Measurements from ENCODE around the gene ZBTB7B.

The ZBTB7B gene

GRCh38 chr1:155040358-155041093 lies 37.9 kb downstream of the ZBTB7B start:
- no peak for DNase-seq

GRCh38 chr1:155042789-155043188 lies 40.2 kb downstream of the ZBTB7B start:
- no peak for DNase-seq

- DNase-seq, result no peak
These were observed 40.7 kb downstream of the ZBTB7B start for GRCh38 chr1:155043301-155043702.

- no peak for DNase-seq
These were observed 41.2 kb downstream of the ZBTB7B start for GRCh38 chr1:155043793-155044192.

- no peak for DNase-seq
These were observed 41.8 kb downstream of the ZBTB7B start for GRCh38 chr1:155044365-155044764.

DNA sequence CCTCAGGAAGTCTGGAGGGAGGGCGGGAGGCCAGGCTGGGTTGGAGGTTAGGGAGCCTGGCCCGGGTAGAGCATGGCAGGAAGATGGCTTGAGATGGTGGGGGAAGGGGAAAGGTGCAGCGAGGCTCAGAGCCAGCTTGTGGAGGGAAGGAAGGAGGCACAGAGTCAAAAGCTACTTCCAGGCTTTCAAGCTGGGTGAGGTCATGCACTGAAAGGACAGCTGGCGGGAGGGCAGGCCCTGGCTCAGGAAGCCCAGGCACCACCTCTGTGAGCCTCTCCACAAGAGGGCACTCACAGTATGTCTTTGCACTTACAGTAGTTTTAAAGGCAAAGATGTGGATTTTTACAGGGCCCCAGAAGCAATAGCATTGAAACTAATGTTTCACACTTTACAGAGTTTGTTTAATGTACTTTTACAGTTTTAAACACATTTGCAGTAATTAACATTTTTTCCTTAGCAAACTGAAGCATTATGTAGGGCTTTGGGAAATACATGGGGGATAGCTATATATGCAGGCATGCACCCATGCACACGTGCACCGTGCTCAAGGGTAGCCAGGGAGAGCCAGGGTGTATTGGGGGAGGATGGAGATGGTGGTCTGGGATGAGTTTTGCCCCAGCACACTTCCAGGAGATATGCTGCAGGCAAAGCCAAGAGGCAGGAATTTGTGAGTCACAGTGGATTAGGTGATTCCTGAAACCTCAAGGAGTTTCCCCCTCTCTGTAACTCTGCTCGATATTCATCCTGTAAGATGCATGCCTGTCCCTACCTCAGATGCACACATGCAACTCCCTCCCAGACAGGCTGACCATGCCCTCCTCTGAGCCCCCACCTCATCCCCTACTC lies 42.4 kb downstream of the ZBTB7B start:
- peak; percentile 37 for DNase-seq

DNA sequence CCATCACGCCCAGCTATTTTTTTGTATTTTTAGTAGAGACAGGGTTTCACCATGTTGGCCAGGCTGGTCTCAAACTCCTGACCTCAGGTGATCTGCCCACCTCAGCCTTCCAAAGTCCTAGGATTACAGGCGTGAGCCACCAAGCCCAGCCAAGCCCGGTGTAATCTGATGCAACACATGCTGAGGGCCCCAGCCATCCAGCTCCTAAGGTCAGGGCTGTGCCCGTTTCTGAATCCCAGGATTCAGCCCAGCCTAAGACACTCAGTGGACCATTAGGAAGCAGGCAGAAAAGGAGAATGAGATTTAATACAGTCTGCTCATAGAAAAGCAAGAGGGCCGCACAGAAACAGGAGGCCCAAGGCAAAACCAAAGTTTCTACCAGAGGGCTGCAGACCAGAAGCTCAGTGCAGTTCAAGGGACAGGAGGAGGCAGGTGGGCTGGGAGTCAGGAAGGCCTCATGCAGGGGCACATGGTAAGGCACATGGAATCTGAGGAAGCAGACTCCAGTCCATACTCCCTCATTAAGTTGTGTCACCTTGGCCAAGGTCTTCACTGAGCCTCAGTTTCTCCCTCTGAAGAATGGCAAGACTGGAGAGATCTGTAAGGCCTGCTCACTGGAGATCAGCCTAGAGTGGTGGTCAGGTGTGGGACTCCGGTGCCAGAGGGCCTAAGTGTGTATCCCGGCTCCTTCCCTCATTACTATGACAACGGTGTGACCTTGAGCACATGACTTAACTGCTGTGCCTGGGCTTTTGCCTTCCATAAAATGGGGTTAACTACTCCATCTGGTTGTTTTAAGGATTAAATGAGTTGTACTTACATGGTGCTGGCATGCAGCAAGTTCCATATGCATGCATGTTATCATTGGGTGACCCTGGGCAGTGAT lies 46.1 kb downstream of the ZBTB7B start:
- no peak for DNase-seq

DNA sequence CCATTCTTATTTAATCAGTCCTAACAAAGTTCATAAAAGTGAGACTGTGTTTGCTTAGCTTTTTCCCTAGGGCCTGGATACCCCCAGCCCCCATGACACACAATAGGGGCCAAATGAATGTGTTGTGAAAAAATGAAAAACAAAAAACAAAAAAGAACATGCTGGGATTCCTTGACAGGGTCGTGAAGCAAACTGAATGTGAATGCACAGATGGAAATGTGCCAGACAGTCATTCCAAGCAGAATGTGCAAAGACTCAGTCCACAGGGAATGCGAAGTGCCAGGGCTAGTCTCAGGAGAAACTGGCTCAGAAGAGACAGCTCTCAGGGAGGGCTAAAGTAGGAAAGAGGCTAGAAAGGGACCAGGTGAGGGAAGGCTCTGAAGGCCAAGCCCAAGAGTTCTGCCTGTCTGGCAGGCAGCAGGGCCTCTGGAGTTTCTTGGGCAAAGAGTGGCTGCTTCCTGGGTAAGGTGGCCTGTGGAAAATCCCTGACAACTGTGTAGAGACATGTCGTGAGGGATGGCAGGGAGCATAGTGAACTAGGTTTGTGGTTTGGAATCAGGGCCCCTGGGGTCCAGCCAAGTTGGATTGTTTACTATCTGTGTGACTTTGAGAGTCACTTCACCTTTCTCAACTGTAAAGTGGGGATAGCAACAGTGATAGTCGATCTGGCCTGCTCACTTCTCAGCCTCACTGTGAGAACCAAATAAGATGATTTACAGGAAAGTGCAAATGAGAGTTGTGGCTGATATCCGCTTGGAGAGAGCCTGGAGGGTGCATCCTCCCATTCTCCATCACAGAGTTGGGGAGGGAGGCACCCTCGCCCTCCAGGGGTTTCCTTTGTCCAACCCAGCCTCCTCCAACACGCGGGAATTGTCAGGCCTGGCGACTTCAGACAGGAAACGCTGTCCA lies 47.3 kb downstream of the ZBTB7B start:
- DNase-seq, result no peak

DNA sequence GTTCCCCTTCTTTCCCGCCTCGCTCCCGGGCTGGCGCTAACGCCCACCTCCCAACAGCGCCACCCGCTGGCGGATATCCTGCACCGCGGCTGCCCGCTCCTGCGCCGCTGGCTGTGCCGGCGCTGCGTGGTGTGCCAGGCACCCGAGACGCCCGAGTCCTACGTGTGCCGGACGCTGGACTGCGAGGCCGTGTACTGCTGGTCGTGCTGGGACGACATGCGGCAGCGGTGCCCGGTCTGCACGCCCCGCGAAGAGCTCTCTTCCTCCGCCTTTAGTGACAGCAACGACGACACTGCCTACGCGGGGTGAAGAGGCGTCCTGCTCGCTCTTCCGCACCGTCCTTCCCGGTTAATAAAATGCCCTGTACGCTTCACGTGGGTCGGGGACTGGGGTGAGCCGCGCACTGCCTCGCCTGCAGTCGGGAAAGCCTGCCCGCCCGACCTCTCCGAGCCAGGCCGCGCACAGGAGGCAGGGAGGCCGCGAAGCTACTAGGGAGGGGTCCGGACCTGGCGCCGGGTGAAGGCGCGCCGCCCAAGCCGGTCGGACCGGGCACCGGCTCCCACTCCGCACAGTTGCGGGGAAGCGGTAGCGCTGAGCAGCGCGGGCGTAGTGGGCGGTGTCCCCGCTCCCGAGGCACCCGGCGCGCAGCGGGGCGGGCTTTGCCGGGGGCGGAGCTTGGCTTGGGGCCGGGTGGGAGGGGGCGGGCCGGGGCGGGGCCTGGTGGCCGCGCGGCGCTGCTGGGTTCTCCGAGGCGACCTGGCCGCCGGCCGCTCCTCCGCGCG lies 48.1 kb downstream of the ZBTB7B start, which contains the start of gene ADAM15:
TSS of gene ADAM15 (plus strand) at position 757 of the 782 bp plus-strand sequence. CDS start 71 bp downstream, outside the sequence.
- DNase-seq, result peak; percentile 82

- DNase-seq, result no peak
These were observed 48.8 kb downstream of the ZBTB7B start for GRCh38 chr1:155051342-155051776.

DNA sequence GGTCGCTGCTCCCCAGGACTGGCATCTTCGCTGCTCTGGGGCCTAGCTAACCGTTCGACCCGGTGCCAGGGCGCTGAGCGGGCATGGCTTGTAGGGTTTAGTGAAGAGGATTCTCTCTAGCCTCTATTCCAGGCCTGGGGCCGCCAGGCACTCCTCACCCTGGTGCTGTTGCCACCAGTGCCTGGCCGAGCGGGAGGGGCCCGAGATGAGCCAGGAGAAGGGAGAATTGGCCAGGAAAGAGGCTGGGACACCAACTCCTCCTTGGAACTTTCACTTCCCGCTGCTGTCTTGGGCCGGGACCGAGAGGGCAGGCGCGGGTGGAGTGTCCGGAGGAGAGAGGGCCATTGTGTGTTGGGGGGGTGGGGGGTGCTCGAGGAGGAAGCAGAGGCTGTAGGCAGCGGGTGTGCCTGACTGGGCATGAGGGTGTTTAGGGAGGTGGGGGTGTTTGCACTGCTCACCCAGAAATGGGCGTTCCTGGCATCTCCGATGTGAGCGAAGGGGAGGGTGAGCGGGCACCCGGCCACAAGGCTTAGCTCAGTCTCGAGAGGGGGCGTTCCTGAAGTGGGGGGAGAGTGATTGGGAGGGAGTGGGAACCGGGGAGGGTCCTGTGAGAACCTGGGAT lies 49.3 kb downstream of the ZBTB7B start:
- peak; percentile 38 for DNase-seq

DNA sequence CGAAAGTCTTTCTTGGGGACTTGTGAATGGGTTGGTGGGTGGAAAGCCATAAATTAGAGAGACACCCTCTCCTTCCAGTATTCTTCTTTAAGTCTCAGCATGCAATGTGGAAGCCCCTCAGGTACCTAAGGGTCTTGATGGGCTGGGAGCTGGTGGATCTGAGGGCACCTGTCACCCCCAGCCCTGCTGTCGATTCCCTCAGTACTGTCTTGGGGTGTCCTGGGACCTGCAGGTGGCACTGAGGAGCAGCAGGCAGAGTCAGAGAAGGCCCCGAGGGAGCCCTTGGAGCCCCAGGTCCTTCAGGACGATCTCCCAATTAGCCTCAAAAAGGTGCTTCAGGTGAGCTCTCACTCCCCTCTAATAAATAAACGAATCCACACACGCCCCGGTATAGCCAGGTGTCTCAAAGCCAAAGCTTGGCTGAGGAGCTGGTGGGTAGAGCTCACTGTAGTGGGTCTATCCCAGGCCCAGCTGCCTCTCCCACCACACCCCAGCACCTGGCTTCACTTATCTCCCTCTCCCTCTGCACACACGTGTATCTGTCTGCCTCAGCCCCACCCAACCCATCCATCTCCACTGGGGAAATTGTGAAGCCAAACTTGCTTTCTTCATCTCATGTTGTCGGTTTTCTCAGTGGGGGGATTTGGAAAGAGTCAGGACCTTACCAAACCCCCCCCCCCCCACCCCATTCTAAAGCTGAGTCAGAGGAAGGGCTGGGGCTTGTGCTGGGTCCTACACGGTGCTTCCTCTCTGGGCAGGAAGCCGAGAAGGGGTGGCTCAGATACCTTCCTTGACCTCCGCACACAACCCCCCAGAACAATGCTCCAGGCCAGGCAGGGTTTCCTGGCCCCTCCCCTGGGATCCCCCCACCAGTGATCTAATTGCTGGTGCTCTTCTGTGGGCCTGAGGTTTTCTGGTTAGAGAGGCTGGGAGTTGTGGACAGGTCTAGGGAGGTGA lies 50.1 kb downstream of the ZBTB7B start:
- no peak for DNase-seq

DNA sequence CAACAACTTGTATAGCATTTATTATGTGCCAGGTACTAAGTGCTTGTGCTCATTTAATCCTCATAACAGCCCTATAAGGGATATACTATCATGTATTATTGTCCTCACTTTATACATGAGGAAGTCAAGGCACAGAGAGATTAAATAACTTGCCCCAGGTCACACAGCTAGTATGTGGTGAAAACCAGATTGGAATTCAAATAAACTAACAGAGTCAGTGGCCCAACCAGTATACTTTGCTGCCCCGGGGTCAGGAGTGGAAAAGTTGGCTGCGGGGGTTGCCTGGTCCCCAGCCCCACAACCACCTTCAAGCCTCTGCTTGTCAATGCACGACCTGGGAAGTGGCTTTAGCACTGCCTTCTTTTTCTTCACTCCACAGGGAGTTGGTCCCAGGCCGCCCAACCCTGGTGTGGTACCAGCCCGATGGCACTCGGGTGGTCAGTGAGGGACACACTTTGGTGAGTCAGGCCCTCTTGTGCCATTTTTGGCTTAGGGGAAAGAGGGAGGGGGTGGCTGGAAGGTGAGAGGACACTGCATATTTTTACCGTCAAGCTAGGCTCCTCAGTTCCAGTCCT lies 51.0 kb downstream of the ZBTB7B start:
- DNase-seq, result no peak

GRCh38 chr1:155057104-155057503 lies 54.5 kb downstream of the ZBTB7B start:
- no peak for DNase-seq

GRCh38 chr1:155057788-155058211 lies 55.2 kb downstream of the ZBTB7B start:
- no peak for DNase-seq

GRCh38 chr1:155060736-155061135 lies 58.1 kb downstream of the ZBTB7B start:
- DNase-seq, result no peak

- DNase-seq, result peak; percentile 91
These were observed 59.0 kb downstream of the ZBTB7B start for GRCh38 chr1:155061381-155062150.

- no peak for DNase-seq
These were observed 59.6 kb downstream of the ZBTB7B start for GRCh38 chr1:155062151-155062686.

Measured in NCI-H1092 (cell line).